ENCODE measurements around the gene SPHKAP. TPM values are rescaled to one million over a fixed set of nuclear protein-coding genes. Genes with fewer than 3 reads are reported as not detected.

Gene SPHKAP
- total RNA-seq, 3 donors from 2014 or later (not counting 1 experiment from before 2014, with no cell fraction given): not detected

- ATAC-seq (no peak), DNase-seq (no peak)
- Histone ChIP-seq H3K36me3 (ENCODE audit: control insufficient read depth, insufficient read depth, low read length) (no peaks in the 10 kb centered on the region), H3K27ac (ENCODE audit: low read length) (no peak overlapping the region), H3K27me3 (ENCODE audit: control insufficient read depth, insufficient read depth, low read length) (no peaks in the 10 kb centered on the region), H3K4me1 (ENCODE audit: control insufficient read depth, insufficient read depth, low read length) (no peaks in the 10 kb centered on the region), H3K9me3 (ENCODE audit: control insufficient read depth, insufficient read depth, low read length) (no peaks in the 10 kb centered on the region), H3K4me3 (ENCODE audit: low read length) (no peak overlapping the region)
- peaks cover 11 to 14% of the 10 kb centered on the region in 2 donors for H3K9me3 Mint-ChIP-seq
- no peak overlapping the region for H3K4me3 Mint-ChIP-seq
- no peak for TF ChIP-seq CTCF (IDR thresholded peaks at IDR 0.05)
- no peaks in the 10 kb centered on the region for H3K4me1 Mint-ChIP-seq
- H3K27ac Mint-ChIP-seq: no peak overlapping the region
- WGBS (ENCODE audit: insufficient coverage): 77% methylated on average over 2 of the region's 3 CpGs
- H3K27me3 Mint-ChIP-seq (ENCODE audit: low read depth in 2 of 2): no peaks in the 10 kb centered on the region
- intact Hi-C loops (cut with micrococcal nuclease): no loop called here
- H3K36me3 Mint-ChIP-seq: peaks cover 15% of the 10 kb centered on the region
Observed at GRCh38 chr2:228136027-228136426, 45.5 kb downstream of the SPHKAP start.

- ATAC-seq (no peak), DNase-seq (no peak)
- no peak overlapping the region for H3K4me3 Mint-ChIP-seq
Observed at GRCh38 chr2:228135300-228135699, 46.2 kb downstream of the SPHKAP start.

GRCh38 chr2:228131833-228132232 lies 49.7 kb downstream of the SPHKAP start:
- intact Hi-C loops (cut with micrococcal nuclease): no loop called here
- no peaks in the 10 kb centered on the region for H3K4me1 Mint-ChIP-seq
- DNase-seq: no peak
- no peaks in the 10 kb centered on the region for H3K36me3 ChIP-seq (ENCODE audit: control insufficient read depth, insufficient read depth, low read length)
- no peak overlapping the region for H3K27ac Mint-ChIP-seq
- H3K4me3 ChIP-seq (ENCODE audit: low read length): no peak overlapping the region
- H3K9me3 ChIP-seq (ENCODE audit: control insufficient read depth, insufficient read depth, low read length): no peaks in the 10 kb centered on the region
- H3K4me1 ChIP-seq (ENCODE audit: control insufficient read depth, insufficient read depth, low read length): no peaks in the 10 kb centered on the region
- 81% methylated on average over 8 of the region's 8 CpGs for WGBS (ENCODE audit: insufficient coverage)
- peaks cover 4 to 12% of the 10 kb centered on the region in 2 donors for H3K9me3 Mint-ChIP-seq
- no peaks in the 10 kb centered on the region for H3K27me3 Mint-ChIP-seq (ENCODE audit: low read depth in 2 of 2)
- H3K36me3 Mint-ChIP-seq: no peaks in the 10 kb centered on the region
- no peak for ATAC-seq
- no peak for TF ChIP-seq CTCF (IDR thresholded peaks at IDR 0.05)
- H3K27me3 ChIP-seq (ENCODE audit: control insufficient read depth, insufficient read depth, low read length): no peaks in the 10 kb centered on the region
- H3K27ac ChIP-seq (ENCODE audit: low read length): no peak overlapping the region
- H3K4me3 Mint-ChIP-seq: no peak overlapping the region

More at GRCh38 chr2:228135300-228135699, 46.2 kb downstream of the SPHKAP start:
- no peak overlapping the region for H3K27ac ChIP-seq (ENCODE audit: low read length)
- no peaks in the 10 kb centered on the region for H3K27me3 Mint-ChIP-seq (ENCODE audit: low read depth in 2 of 2)
- no peak for TF ChIP-seq CTCF (IDR thresholded peaks at IDR 0.05)
- H3K27me3 ChIP-seq (ENCODE audit: control insufficient read depth, insufficient read depth, low read length): no peaks in the 10 kb centered on the region
- 50% methylated on average over 2 of the region's 2 CpGs for WGBS (ENCODE audit: insufficient coverage)
- peaks cover 7 to 11% of the 10 kb centered on the region in 2 donors for H3K9me3 Mint-ChIP-seq
- no peak overlapping the region for H3K4me3 ChIP-seq (ENCODE audit: low read length)
- no peaks in the 10 kb centered on the region for H3K9me3 ChIP-seq (ENCODE audit: control insufficient read depth, insufficient read depth, low read length)
- no peaks in the 10 kb centered on the region for H3K4me1 ChIP-seq (ENCODE audit: control insufficient read depth, insufficient read depth, low read length)
- H3K36me3 Mint-ChIP-seq: peaks cover 15% of the 10 kb centered on the region
- intact Hi-C loops (cut with micrococcal nuclease): no loop called here
- H3K4me1 Mint-ChIP-seq: no peaks in the 10 kb centered on the region
- H3K27ac Mint-ChIP-seq: no peak overlapping the region
- H3K36me3 ChIP-seq (ENCODE audit: control insufficient read depth, insufficient read depth, low read length): no peaks in the 10 kb centered on the region

GRCh38 chr2:228126401-228126800 lies 55.1 kb downstream of the SPHKAP start:
- Histone ChIP-seq H3K27ac (ENCODE audit: low read length) (no peak overlapping the region), H3K36me3 (ENCODE audit: control insufficient read depth, insufficient read depth, low read length) (no peaks in the 10 kb centered on the region), H3K9me3 (ENCODE audit: control insufficient read depth, insufficient read depth, low read length) (peaks cover 5% of the 10 kb centered on the region), H3K4me3 (ENCODE audit: low read length) (no peak overlapping the region), H3K27me3 (ENCODE audit: control insufficient read depth, insufficient read depth, low read length) (no peaks in the 10 kb centered on the region), H3K4me1 (ENCODE audit: control insufficient read depth, insufficient read depth, low read length) (no peaks in the 10 kb centered on the region)
- Mint-ChIP-seq H3K36me3 (no peaks in the 10 kb centered on the region), H3K4me1 (no peaks in the 10 kb centered on the region), H3K9me3 (peaks cover 8 to 9% of the 10 kb centered on the region in 2 donors), H3K4me3 (no peak overlapping the region), H3K27ac (no peak overlapping the region), H3K27me3 (ENCODE audit: low read depth in 2 of 2) (no peaks in the 10 kb centered on the region)
- intact Hi-C loops (cut with micrococcal nuclease): no loop called here
- WGBS (ENCODE audit: insufficient coverage): no CpG with 5 or more reads among the region's 1 CpG
- no peak for TF ChIP-seq CTCF (IDR thresholded peaks at IDR 0.05)
- ATAC-seq (no peak), DNase-seq (no peak)
